ENCODE measurements around the gene DHRSX.
"Not testable (repeated sequence)": the region's sequence is repeated elsewhere in the genome, so short reads cannot be mapped to it uniquely, and the experiment has no call there.

DHRSX gene

GRCh38 chrX:2500803-2501558, at the start of gene DHRSX, which contains the start of gene ZBED1:
Gene DHRSX (minus strand): TSS chrX:2500976. CDS start chrX:2500925, 51 bp downstream.
Gene ZBED1 (minus strand): TSS chrX:2500976. CDS start chrX:2490719, 10,257 bp downstream.
- DNase-seq, result no peak

GRCh38 chrX:2549876-2550275, 49.1 kb upstream of the DHRSX start:
- peak; percentile 7 for DNase-seq

GRCh38 chrX:2548711-2549423, 48.1 kb upstream of the DHRSX start:
- no peak for DNase-seq

- DNase-seq, result no peak
Measured at GRCh38 chrX:2547736-2548135, 47.0 kb upstream of the DHRSX start.

- no peak for DNase-seq
Measured at GRCh38 chrX:2546496-2546895, 45.7 kb upstream of the DHRSX start.

- no peak for DNase-seq
Measured at GRCh38 chrX:2545144-2545543, 44.4 kb upstream of the DHRSX start.

- no peak for DNase-seq
Measured at GRCh38 chrX:2542826-2543521, 42.2 kb upstream of the DHRSX start.

- no peak for DNase-seq
Measured at GRCh38 chrX:2541603-2542002, 40.8 kb upstream of the DHRSX start.

GRCh38 chrX:2540426-2540947, 39.7 kb upstream of the DHRSX start:
- DNase-seq, result no peak

GRCh38 chrX:2539586-2539985, 38.8 kb upstream of the DHRSX start:
- DNase-seq, result no peak

- DNase-seq, result no peak
Measured at GRCh38 chrX:2538031-2538757, 37.4 kb upstream of the DHRSX start.

GRCh38 chrX:2536974-2537373, 36.2 kb upstream of the DHRSX start:
- no peak for DNase-seq

- DNase-seq, result no peak
Measured at GRCh38 chrX:2536141-2536540, 35.4 kb upstream of the DHRSX start.

- not testable (repeated sequence) for DNase-seq
Measured at GRCh38 chrX:2534261-2535021, 33.7 kb upstream of the DHRSX start.

GRCh38 chrX:2533424-2533823, 32.6 kb upstream of the DHRSX start:
- no peak for DNase-seq

- DNase-seq, result no peak
Measured at GRCh38 chrX:2526390-2526789, 25.6 kb upstream of the DHRSX start.

GRCh38 chrX:2523911-2524310, 23.1 kb upstream of the DHRSX start:
- DNase-seq, result no peak

- no peak for DNase-seq
Measured at GRCh38 chrX:2521927-2522386, 21.2 kb upstream of the DHRSX start.

GRCh38 chrX:2521092-2521926, 20.5 kb upstream of the DHRSX start:
- no peak for DNase-seq

GRCh38 chrX:2520539-2520938, 19.8 kb upstream of the DHRSX start:
- no peak for DNase-seq

- not testable (repeated sequence) for DNase-seq
Measured at GRCh38 chrX:2519638-2520037, 18.9 kb upstream of the DHRSX start.
